HG03432 (cell line): Measurements from ENCODE around the gene MAJIN.

Experiments
- ATAC-seq: cut with Tn5 transposase; IDR thresholded peaks from one replicate; pipeline ENCODE4 v1.9.1; 2021; ENCODE audit warnings: mild to moderate bottlenecking, moderate library complexity; ENCODE audit not compliant: unreplicated experiment

MAJIN gene

GRCh38 chr11:64914123-64914522 lies 57.8 kb downstream of the MAJIN start:
- no peak for ATAC-seq

- no peak for ATAC-seq
These were observed 58.7 kb downstream of the MAJIN start for GRCh38 chr11:64913171-64913727.

- no peak for ATAC-seq
These were observed 60.2 kb downstream of the MAJIN start for GRCh38 chr11:64911689-64912088.

GRCh38 chr11:64911142-64911541 lies 60.8 kb downstream of the MAJIN start:
- no peak for ATAC-seq

- ATAC-seq = no peak
These were observed 61.3 kb downstream of the MAJIN start for GRCh38 chr11:64910451-64911093.

- no peak for ATAC-seq
These were observed 62.1 kb downstream of the MAJIN start for GRCh38 chr11:64909653-64910343.

GRCh38 chr11:64908766-64909165 lies 63.1 kb downstream of the MAJIN start:
- ATAC-seq = no peak

GRCh38 chr11:64906314-64906635 lies 65.6 kb downstream of the MAJIN start:
- ATAC-seq = no peak

- ATAC-seq = no peak
These were observed 66.2 kb downstream of the MAJIN start for GRCh38 chr11:64905516-64906313.

GRCh38 chr11:64903291-64903833 lies 68.5 kb downstream of the MAJIN start:
- ATAC-seq = no peak

GRCh38 chr11:64902102-64902900 lies 69.6 kb downstream of the MAJIN start:
- no peak for ATAC-seq

- no peak for ATAC-seq
These were observed 71.1 kb downstream of the MAJIN start for GRCh38 chr11:64900774-64901173.

GRCh38 chr11:64900263-64900678 lies 71.6 kb downstream of the MAJIN start:
- no peak for ATAC-seq

- no peak for ATAC-seq
These were observed 73.4 kb downstream of the MAJIN start for GRCh38 chr11:64898541-64898940.

- no peak for ATAC-seq
These were observed 73.8 kb downstream of the MAJIN start for GRCh38 chr11:64898076-64898445.

GRCh38 chr11:64897381-64898075 lies 74.4 kb downstream of the MAJIN start:
- ATAC-seq = no peak

- ATAC-seq = no peak
These were observed 75.4 kb downstream of the MAJIN start for GRCh38 chr11:64896448-64897022.

- no peak for ATAC-seq
These were observed 77.0 kb downstream of the MAJIN start for GRCh38 chr11:64894812-64895452.
